Measurements from ENCODE around the gene NAV2.

- TF ChIP-seq CTCF (IDR thresholded peaks at IDR 0.05): no peak
- TF ChIP-seq POLR2A (IDR thresholded peaks at IDR 0.05): no peak
Measured at GRCh38 chr11:19849107-19849789, 136.6 kb downstream of the NAV2 start.

All from body of pancreas (tissue), 4 donors.